ENCODE data around the gene PRIMA1. TPM values are rescaled to one million over a fixed set of nuclear protein-coding genes. Genes with fewer than 3 reads are reported as not detected.

PRIMA1 gene
- total RNA-seq, 1 experiment from 2014 or later: 4.9 TPM

- TF ChIP-seq PRDM15 (CRISPR knock-in tag; IDR thresholded peaks at IDR 0.05) (no peak), E2F1 (CRISPR knock-in tag; IDR thresholded peaks at IDR 0.05) (no peak), ATF6 (CRISPR knock-in tag; IDR thresholded peaks at IDR 0.05) (no peak), ZNF263 (CRISPR knock-in tag; IDR thresholded peaks at IDR 0.05; ENCODE audit: low read depth) (no peak)
Observed at GRCh38 chr14:93719256-93719655, 69.0 kb downstream of the PRIMA1 start (continued).

GRCh38 chr14:93717668-93718320 is 70.5 kb downstream of the PRIMA1 start:
- DNase-seq (ENCODE audit: low spot score) (no peak), ATAC-seq (no peak)
- Mint-ChIP-seq H3K4me1 (peaks cover 9% of the 10 kb centered on the region; the same call in 1 of the 2 replicates), H3K9me3 (peaks cover 5% of the 10 kb centered on the region; the same call in 1 of the 2 replicates), H3K4me3 (no peak overlapping the region), H3K27ac (no peak overlapping the region), H3K36me3 (no peaks in the 10 kb centered on the region), H3K27me3 (ENCODE audit: low read depth) (no peaks in the 10 kb centered on the region)
- CTCF ChIA-PET: interaction anchor here (0.8 to 1.3 kb wide), 4 partner anchors 26 to 186 kb away, joined by 3 to 5 read pairs (median 3); no protein-coding TSS in a partner anchor
- POLR2A ChIA-PET: no interaction called here
- no peak for TF ChIP-seq ZBTB21 (CRISPR knock-in tag; IDR thresholded peaks at IDR 0.05; ENCODE audit: borderline replicate concordance)
- no peak for TF ChIP-seq OVOL2 (CRISPR knock-in tag; IDR thresholded peaks at IDR 0.05; ENCODE audit: borderline replicate concordance)
- no peak for TF ChIP-seq PREB (CRISPR knock-in tag; IDR thresholded peaks at IDR 0.05; ENCODE audit: borderline replicate concordance)
- no peak for TF ChIP-seq CREB1 (CRISPR knock-in tag; IDR thresholded peaks at IDR 0.05)
- no peak for TF ChIP-seq E2F4 (CRISPR knock-in tag; IDR thresholded peaks at IDR 0.05; ENCODE audit: borderline replicate concordance, low read depth)
- TF ChIP-seq AFF4 (CRISPR knock-in tag; IDR thresholded peaks at IDR 0.05; ENCODE audit: borderline replicate concordance): no peak
- TF ChIP-seq PRDM15 (CRISPR knock-in tag; IDR thresholded peaks at IDR 0.05): no peak
- TF ChIP-seq ZNF532 (CRISPR knock-in tag; IDR thresholded peaks at IDR 0.05; ENCODE audit: borderline replicate concordance): no peak
